Suprapubic skin (tissue), 4 donors: Measurements from ENCODE around the gene MCTP1. TPM values are rescaled to one million over a fixed set of nuclear protein-coding genes. Genes with fewer than 3 reads are reported as not detected.

ENCODE experiments used
- DNase-seq, 2 donors: peaks; one replicate each; pipeline ENCODE4 v3.0.0-alpha.2; 2019; ENCODE audit warnings: low spot score in 2 of 2
- H3K27ac ChIP-seq: fragments of 200-600 bp; sonication (generic); one replicate; pipeline ENCODE4 v1.5.1; 2019
- H3K27me3 ChIP-seq: fragments of 200-600 bp; sonication (generic); one replicate; pipeline ENCODE4 v1.5.1; 2019
- H3K36me3 ChIP-seq: fragments of 200-600 bp; sonication (generic); one replicate; pipeline ENCODE4 v1.5.1; 2019
- H3K4me1 ChIP-seq: fragments of 200-600 bp; sonication (generic); one replicate; pipeline ENCODE4 v1.5.1; 2019
- H3K4me3 ChIP-seq: fragments of 200-600 bp; sonication (generic); one replicate; pipeline ENCODE4 v1.5.1; 2019; ENCODE audit warnings: mild to moderate bottlenecking
- H3K9me3 ChIP-seq: fragments of 200-600 bp; sonication (generic); one replicate; pipeline ENCODE4 v1.5.1; 2019
- CTCF ChIP-seq, 2 donors: fragments of 200-600 bp in 1 of 2; fragments of 450-650 bp in 1 of 2; sonication (generic) in 1 of 2; IDR thresholded peaks; one replicate each; pipeline ENCODE4 v1.5.1; 2016 to 2019; ENCODE audit warnings: antibody characterized with exemption in 2 of 2, mild to moderate bottlenecking in 1 of 2, moderate library complexity in 1 of 2
- EP300 ChIP-seq: sonication (generic); formaldehyde crosslinking; IDR thresholded peaks from one replicate; pipeline ENCODE4 v1.6.1; 2017; ENCODE audit warnings: antibody characterized with exemption
- POLR2A ChIP-seq, 2 donors: fragments of 450-650 bp; IDR thresholded peaks; one replicate each; pipeline ENCODE4 v1.6.1; 2017; ENCODE audit warnings: antibody characterized with exemption in 2 of 2, mild to moderate bottlenecking in 2 of 2, moderate library complexity in 2 of 2
- POLR2AphosphoS5 ChIP-seq, 3 donors: sonication (generic); formaldehyde crosslinking; IDR thresholded peaks; one replicate each; pipeline ENCODE4 v1.6.1; 2017; ENCODE audit warnings: antibody characterized with exemption in 3 of 3
- WGBS: methylation state at CpG from one replicate; pipeline ENCODE4 v1.1.5; 2018; 5-methylcytosine and 5-hydroxymethylcytosine counted together
- total RNA-seq, 4 donors: library from RNA; depleted of rRNA; stranded (reverse); fragments of >200 nt; gene quantifications; one replicate each; pipeline ENCODE4 v1.1.0, GENCODE V29; 2016

The MCTP1 gene
- total RNA-seq, 4 donors from 2014 or later = 5.0 to 19.1 (median 10.6) TPM

GRCh38 chr5:94693845-94694370, 591.0 kb downstream of the MCTP1 start:
- no peaks in the 10 kb centered on the region for H3K9me3 ChIP-seq

GRCh38 chr5:94693043-94693822, 591.7 kb downstream of the MCTP1 start:
- Histone ChIP-seq H3K36me3 (peaks cover 2% of the 10 kb centered on the region), H3K4me3 (no peak overlapping the region), H3K9me3 (no peaks in the 10 kb centered on the region), H3K4me1 (peaks cover 4% of the 10 kb centered on the region), H3K27ac (no peak overlapping the region), H3K27me3 (no peaks in the 10 kb centered on the region)
- TF ChIP-seq POLR2AphosphoS5 (IDR thresholded peaks at IDR 0.05) (no peak), POLR2A (IDR thresholded peaks at IDR 0.05) (no peak), EP300 (no peak), CTCF (IDR thresholded peaks at IDR 0.05) (no peak)
- DNase-seq = no peak
- 37% methylated on average over 5 of the region's 5 CpGs for WGBS

More at GRCh38 chr5:94693845-94694370, 591.0 kb downstream of the MCTP1 start:
- 50% methylated on average over 1 of the region's 1 CpG for WGBS
- no peak for DNase-seq
- H3K27me3 ChIP-seq = no peaks in the 10 kb centered on the region
- TF ChIP-seq CTCF (IDR thresholded peaks at IDR 0.05) (no peak), POLR2AphosphoS5 (IDR thresholded peaks at IDR 0.05) (no peak), POLR2A (IDR thresholded peaks at IDR 0.05) (no peak), EP300 (no peak)
- no peak overlapping the region for H3K27ac ChIP-seq
- no peak overlapping the region for H3K4me3 ChIP-seq
- H3K36me3 ChIP-seq = peaks cover 2% of the 10 kb centered on the region
- H3K4me1 ChIP-seq = peaks cover 4% of the 10 kb centered on the region

GRCh38 chr5:94692581-94692980, 592.3 kb downstream of the MCTP1 start:
- no peak overlapping the region for H3K4me3 ChIP-seq
- H3K9me3 ChIP-seq = no peaks in the 10 kb centered on the region
- TF ChIP-seq POLR2A (IDR thresholded peaks at IDR 0.05) = no peak
- no peak for TF ChIP-seq POLR2AphosphoS5 (IDR thresholded peaks at IDR 0.05)
- no peak for TF ChIP-seq CTCF (IDR thresholded peaks at IDR 0.05)
- no peak for TF ChIP-seq EP300
- H3K36me3 ChIP-seq = peaks cover 2% of the 10 kb centered on the region
- WGBS = 86% methylated on average over 3 of the region's 3 CpGs
- DNase-seq = no peak
- no peaks in the 10 kb centered on the region for H3K27me3 ChIP-seq
- peaks cover 4% of the 10 kb centered on the region for H3K4me1 ChIP-seq
- H3K27ac ChIP-seq = no peak overlapping the region

- TF ChIP-seq EP300 (no peak), CTCF (IDR thresholded peaks at IDR 0.05) (no peak), POLR2A (IDR thresholded peaks at IDR 0.05) (no peak), POLR2AphosphoS5 (IDR thresholded peaks at IDR 0.05) (no peak)
- Histone ChIP-seq H3K27me3 (no peaks in the 10 kb centered on the region), H3K4me1 (peaks cover 4% of the 10 kb centered on the region), H3K36me3 (peaks cover 7% of the 10 kb centered on the region), H3K4me3 (no peak overlapping the region), H3K9me3 (no peaks in the 10 kb centered on the region), H3K27ac (no peak overlapping the region)
- WGBS = 60% methylated on average over 4 of the region's 4 CpGs
- no peak for DNase-seq
Observed at GRCh38 chr5:94691949-94692348, 592.9 kb downstream of the MCTP1 start.

- H3K9me3 ChIP-seq = no peaks in the 10 kb centered on the region
- 90% methylated on average over 1 of the region's 1 CpG for WGBS
- TF ChIP-seq POLR2AphosphoS5 (IDR thresholded peaks at IDR 0.05) = no peak
- no peak for TF ChIP-seq EP300
- TF ChIP-seq CTCF (IDR thresholded peaks at IDR 0.05) = no peak
- no peak for TF ChIP-seq POLR2A (IDR thresholded peaks at IDR 0.05)
Observed at GRCh38 chr5:94691291-94691690, 593.6 kb downstream of the MCTP1 start.

More at GRCh38 chr5:94691291-94691690, 593.6 kb downstream of the MCTP1 start:
- H3K4me1 ChIP-seq = peaks cover 4% of the 10 kb centered on the region
- no peaks in the 10 kb centered on the region for H3K27me3 ChIP-seq
- H3K36me3 ChIP-seq = peaks cover 12% of the 10 kb centered on the region
- H3K27ac ChIP-seq = no peak overlapping the region
- H3K4me3 ChIP-seq = no peak overlapping the region
- no peak for DNase-seq
